Caco-2 (cell line): Measurements from ENCODE around the gene SLC6A5. TPM values are rescaled to one million over a fixed set of nuclear protein-coding genes. Genes with fewer than 3 reads are reported as not detected.

Experiments used
- BruUV-seq: library from RNA; stranded (reverse); fragments of 400-500 nt; replicated peaks from 2 replicates; lab custom pipeline; 2021; lab: Mats Ljungman, UMichigan
- CTCF ChIA-PET: fragments of 300-600 bp; sonication (Branson Sonifier 250); formaldehyde crosslinking; loops from one replicate; lab custom pipeline; 2022; ENCODE audit warnings: antibody characterized with exemption; lab: Charles Lee
- POLR2A ChIA-PET: fragments of 300-600 bp; sonication (Branson Sonifier 250); formaldehyde crosslinking; loops from one replicate; lab custom pipeline; 2022; ENCODE audit warnings: antibody characterized with exemption; lab: Charles Lee
- DNase-seq, 2 experiments: peaks; one replicate each; pipeline versions ENCODE4 v3.0.0 to v3.0.0-alpha.2; 2020 to 2022
- H3K27me3 ChIP-seq: replicated peaks from 2 replicates; pipeline ENCODE4 v1.6.0; 2011; ENCODE audit warnings: low read length; ENCODE audit not compliant: control insufficient read depth, insufficient read depth
- H3K36me3 ChIP-seq: 2 replicates; pipeline ENCODE4 v1.5.1; 2011; ENCODE audit warnings: low read length; ENCODE audit not compliant: control insufficient read depth, insufficient read depth
- H3K4me1 ChIP-seq: fragments of 250-450 bp; sonication (Bioruptor Pico); 2 replicates; pipeline ENCODE4 v1.5.1; 2020; ENCODE audit warnings: mild to moderate bottlenecking
- H3K4me3 ChIP-seq: 2 replicates; pipeline ENCODE4 v1.5.1; 2011; ENCODE audit warnings: low read depth, mild to moderate bottlenecking, control low read depth, low read length
- H3K9me3 ChIP-seq: fragments of 250-450 bp; sonication (Bioruptor Pico); 2 replicates; pipeline ENCODE4 v1.5.1; 2020; ENCODE audit warnings: mild to moderate bottlenecking, moderate library complexity
- H3K27ac Mint-ChIP-seq: one replicate; pipeline ENCODE4 v1.8.0; 2022; ENCODE audit warnings: mixed read lengths; ENCODE audit not compliant: unreplicated experiment
- H3K27me3 Mint-ChIP-seq: one replicate; pipeline ENCODE4 v1.8.0; 2022; ENCODE audit warnings: mixed read lengths; ENCODE audit not compliant: insufficient read depth, unreplicated experiment
- H3K36me3 Mint-ChIP-seq: one replicate; pipeline ENCODE4 v1.8.0; 2022; ENCODE audit warnings: mild to moderate bottlenecking, mixed read lengths; ENCODE audit not compliant: insufficient read depth, unreplicated experiment
- H3K4me1 Mint-ChIP-seq: one replicate; pipeline ENCODE4 v1.8.0; 2022; ENCODE audit warnings: low read depth, mixed read lengths; ENCODE audit not compliant: unreplicated experiment
- H3K4me3 Mint-ChIP-seq: one replicate; pipeline ENCODE4 v1.8.0; 2022; ENCODE audit warnings: mild to moderate bottlenecking, moderate library complexity, mixed read lengths; ENCODE audit not compliant: unreplicated experiment
- H3K9me3 Mint-ChIP-seq: one replicate; pipeline ENCODE4 v1.8.0; 2022; ENCODE audit warnings: mixed read lengths; ENCODE audit not compliant: unreplicated experiment
- CTCF ChIP-seq, 2 experiments: fragments of 200-600 bp in 1 of 2; IDR thresholded peaks; 1 replicate in 1 of 2; 2 replicates in 1 of 2; pipeline versions ENCODE4 v1.5.1 to v1.8.0; 2011 to 2022; ENCODE audit warnings: antibody characterized with exemption in 1 of 2, control low read depth in 1 of 2, inconsistent platforms in 1 of 2, low read depth in 1 of 2, low read length in 1 of 2, mild to moderate bottlenecking in 1 of 2, moderate library complexity in 1 of 2; ENCODE audit not compliant: insufficient read depth in 1 of 2, severe bottlenecking in 1 of 2, unreplicated experiment in 1 of 2
- intact Hi-C: fragments of 100-400 bp; cut with micrococcal nuclease; formaldehyde crosslinking; loops from one replicate; pipeline ENCODE4 v1.10.0; 2022; ENCODE audit not compliant: unreplicated experiment
- total RNA-seq: library from RNA; stranded (reverse); gene quantifications from 2 replicates; pipeline ENCODE4 v1.2.3, GENCODE V29; 2022

The SLC6A5 gene
- total RNA-seq, 1 experiment from 2014 or later: not detected

GRCh38 chr11:20598492-20598891 lies 916 bp upstream of the SLC6A5 start:
- BruUV-seq: no TSS peak
- CTCF ChIA-PET: no interaction called here

GRCh38 chr11:20600020-20600346 lies 575 bp downstream of the SLC6A5 start:
- Histone ChIP-seq H3K9me3 (no peaks in the 10 kb centered on the region), H3K27me3 (no peaks in the 10 kb centered on the region), H3K36me3 (no peaks in the 10 kb centered on the region), H3K4me3 (no peak overlapping the region), H3K4me1 (no peaks in the 10 kb centered on the region)
- Mint-ChIP-seq H3K4me1 (no peaks in the 10 kb centered on the region), H3K36me3 (no peaks in the 10 kb centered on the region), H3K4me3 (no peak overlapping the region), H3K9me3 (peaks cover 12% of the 10 kb centered on the region), H3K27me3 (peaks cover 14% of the 10 kb centered on the region), H3K27ac (no peak overlapping the region)
- CTCF ChIA-PET: no interaction called here
- intact Hi-C loops: no loop called here
- no peak for TF ChIP-seq CTCF (IDR thresholded peaks at IDR 0.05; ENCODE audit: insufficient read depth in 1 of 2, low read depth in 1 of 2, low read length in 1 of 2, severe bottlenecking in 1 of 2, unreplicated experiment in 1 of 2)
- DNase-seq: no peak
- POLR2A ChIA-PET: no interaction called here
- BruUV-seq: no TSS peak

More at GRCh38 chr11:20598492-20598891, 916 bp upstream of the SLC6A5 start:
- H3K36me3 Mint-ChIP-seq: no peaks in the 10 kb centered on the region
- H3K27me3 Mint-ChIP-seq: peaks cover 18% of the 10 kb centered on the region
- Histone ChIP-seq H3K4me1 (no peaks in the 10 kb centered on the region), H3K36me3 (no peaks in the 10 kb centered on the region), H3K27me3 (no peaks in the 10 kb centered on the region), H3K9me3 (no peaks in the 10 kb centered on the region), H3K4me3 (no peak overlapping the region)
- intact Hi-C loops: no loop called here
- H3K4me3 Mint-ChIP-seq: no peak overlapping the region
- TF ChIP-seq CTCF (IDR thresholded peaks at IDR 0.05; ENCODE audit: insufficient read depth in 1 of 2, low read depth in 1 of 2, low read length in 1 of 2, severe bottlenecking in 1 of 2, unreplicated experiment in 1 of 2): no peak
- DNase-seq: no peak
- POLR2A ChIA-PET: no interaction called here
- H3K9me3 Mint-ChIP-seq: peaks cover 12% of the 10 kb centered on the region
- no peaks in the 10 kb centered on the region for H3K4me1 Mint-ChIP-seq
- H3K27ac Mint-ChIP-seq: no peak overlapping the region

- CTCF ChIA-PET: no interaction called here
- no peaks in the 10 kb centered on the region for H3K27me3 ChIP-seq
Observed at GRCh38 chr11:20600551-20600950, 1.1 kb downstream of the SLC6A5 start.

More at GRCh38 chr11:20600551-20600950, 1.1 kb downstream of the SLC6A5 start:
- Histone ChIP-seq H3K4me1 (no peaks in the 10 kb centered on the region), H3K4me3 (no peak overlapping the region), H3K9me3 (no peaks in the 10 kb centered on the region), H3K36me3 (no peaks in the 10 kb centered on the region)
- no peak for TF ChIP-seq CTCF (IDR thresholded peaks at IDR 0.05; ENCODE audit: insufficient read depth in 1 of 2, low read depth in 1 of 2, low read length in 1 of 2, severe bottlenecking in 1 of 2, unreplicated experiment in 1 of 2)
- POLR2A ChIA-PET: no interaction called here
- Mint-ChIP-seq H3K4me3 (no peak overlapping the region), H3K27ac (no peak overlapping the region), H3K4me1 (no peaks in the 10 kb centered on the region), H3K9me3 (peaks cover 12% of the 10 kb centered on the region), H3K36me3 (no peaks in the 10 kb centered on the region), H3K27me3 (peaks cover 14% of the 10 kb centered on the region)
- DNase-seq: no peak
- no TSS peak for BruUV-seq
- intact Hi-C loops: no loop called here
